Medulla oblongata (tissue), 1 donor: ENCODE results near the gene CYP26A1.

Source experiments
- DNase-seq: peaks from one replicate; pipeline ENCODE4 v3.0.0-alpha.2; 2015; ENCODE audit errors: extremely low spot score

Gene CYP26A1, protein sequence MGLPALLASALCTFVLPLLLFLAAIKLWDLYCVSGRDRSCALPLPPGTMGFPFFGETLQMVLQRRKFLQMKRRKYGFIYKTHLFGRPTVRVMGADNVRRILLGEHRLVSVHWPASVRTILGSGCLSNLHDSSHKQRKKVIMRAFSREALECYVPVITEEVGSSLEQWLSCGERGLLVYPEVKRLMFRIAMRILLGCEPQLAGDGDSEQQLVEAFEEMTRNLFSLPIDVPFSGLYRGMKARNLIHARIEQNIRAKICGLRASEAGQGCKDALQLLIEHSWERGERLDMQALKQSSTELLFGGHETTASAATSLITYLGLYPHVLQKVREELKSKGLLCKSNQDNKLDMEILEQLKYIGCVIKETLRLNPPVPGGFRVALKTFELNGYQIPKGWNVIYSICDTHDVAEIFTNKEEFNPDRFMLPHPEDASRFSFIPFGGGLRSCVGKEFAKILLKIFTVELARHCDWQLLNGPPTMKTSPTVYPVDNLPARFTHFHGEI

GRCh38 chr10:93073539-93074146 is at the start of gene CYP26A1:
Gene CYP26A1, plus strand, starts transcription at chr10:93073893. Its CDS starts 42 bp downstream, at chr10:93073935.
- DNase-seq, result no peak

DNA sequence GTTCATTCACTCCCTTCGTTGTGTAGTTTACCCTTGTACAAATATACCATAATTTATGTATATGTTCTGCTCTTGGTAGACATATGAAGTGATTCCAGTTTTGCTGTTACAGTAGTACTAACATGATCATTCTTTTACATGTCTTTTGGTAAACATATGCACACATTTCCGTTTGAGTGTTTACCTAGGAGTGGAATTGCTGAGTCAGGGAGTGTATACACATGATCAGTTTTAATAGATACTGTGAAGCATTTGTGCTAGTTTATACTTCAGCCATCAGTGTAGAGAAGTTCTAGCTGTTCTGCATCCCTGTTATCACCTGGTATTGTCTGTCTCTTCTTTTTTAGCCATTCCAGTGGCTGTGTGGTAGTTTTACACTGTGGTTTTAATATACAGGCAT is 47.6 kb upstream of the CYP26A1 start:
- DNase-seq, result no peak

DNA sequence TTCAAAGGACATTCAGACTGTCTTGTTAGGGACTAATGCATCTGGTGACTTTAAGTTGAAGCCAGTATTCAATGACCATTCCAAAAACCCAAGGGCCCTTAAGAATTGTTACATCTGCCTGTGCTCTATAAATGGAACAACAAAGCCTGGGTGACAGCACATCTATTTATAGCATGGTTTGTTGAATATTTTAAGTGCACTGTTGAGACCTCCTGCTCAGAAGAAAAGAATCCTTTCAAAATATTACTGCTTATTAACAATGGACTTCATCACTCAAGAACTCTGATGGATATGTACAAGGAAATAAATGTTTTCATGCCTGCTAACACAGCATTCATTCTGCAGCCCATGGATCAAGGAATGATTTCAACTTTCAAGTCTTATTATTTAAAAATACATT is 46.2 kb upstream of the CYP26A1 start:
- no peak for DNase-seq

GRCh38 chr10:93028883-93029282 is 44.8 kb upstream of the CYP26A1 start:
- no peak for DNase-seq

GRCh38 chr10:93030409-93030808 is 43.3 kb upstream of the CYP26A1 start:
- no peak for DNase-seq

- no peak for DNase-seq
Observed at GRCh38 chr10:93032105-93032808, 41.4 kb upstream of the CYP26A1 start.

- DNase-seq, result no peak
Observed at GRCh38 chr10:93032809-93033137, 40.9 kb upstream of the CYP26A1 start.

GRCh38 chr10:93034426-93034825 is 39.3 kb upstream of the CYP26A1 start:
- DNase-seq, result no peak

DNA sequence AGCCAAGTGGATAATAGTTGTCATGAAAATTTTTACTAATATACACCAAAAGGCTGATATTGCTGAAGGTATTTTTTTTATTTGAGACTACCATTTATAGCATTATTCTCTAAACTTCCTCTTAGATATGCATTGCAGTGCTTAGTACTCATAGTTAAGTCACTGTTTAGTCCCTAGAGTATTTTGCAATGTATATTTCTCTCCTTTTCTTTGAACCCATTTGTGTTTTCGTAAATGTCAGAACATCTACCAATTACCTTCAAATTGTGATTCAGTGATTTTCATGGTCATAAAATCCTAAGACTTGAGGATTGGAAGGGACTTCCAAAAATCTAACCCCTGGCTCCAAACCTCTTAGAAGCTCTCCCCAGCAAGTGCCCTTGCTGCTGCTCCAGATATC is 34.6 kb upstream of the CYP26A1 start:
- no peak for DNase-seq

DNA sequence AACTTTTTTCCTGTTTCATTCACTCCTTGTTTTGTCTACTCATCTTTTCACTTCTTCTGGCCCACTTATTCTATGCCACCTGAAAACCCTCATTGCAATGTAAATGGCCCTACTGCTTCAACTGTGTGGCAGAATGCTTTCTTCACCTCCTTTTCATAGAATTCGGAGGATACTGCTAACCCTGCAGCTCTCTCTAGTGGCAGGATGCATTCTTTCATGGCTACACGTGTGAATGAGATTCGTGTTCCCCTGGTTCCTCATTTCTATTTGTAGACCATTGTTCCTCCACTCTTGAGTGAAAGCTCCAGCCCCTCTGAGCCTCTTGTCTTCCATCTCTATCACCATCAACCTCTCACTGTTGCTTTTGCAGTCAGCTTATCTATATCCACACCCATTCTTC is 34.0 kb upstream of the CYP26A1 start:
- peak; percentile 22 for DNase-seq

DNA sequence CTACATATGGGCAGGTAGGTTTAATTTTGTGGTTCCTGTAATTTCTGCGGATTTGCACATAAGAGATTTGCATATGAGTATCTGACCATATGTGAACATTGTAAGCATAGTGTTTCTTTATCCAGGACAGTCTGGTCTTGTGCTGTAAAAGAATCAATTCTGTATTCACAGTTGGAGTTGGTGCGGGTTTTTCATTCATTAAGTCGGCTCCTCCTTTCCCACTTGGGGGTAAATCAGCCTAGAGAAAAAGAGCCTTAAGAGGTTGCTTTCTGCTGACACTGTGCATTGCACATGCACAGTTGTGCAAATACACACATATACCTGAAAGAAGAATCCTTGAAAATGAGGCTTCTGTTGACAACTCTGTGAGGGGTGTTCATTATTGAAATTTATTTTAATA is 19.2 kb upstream of the CYP26A1 start:
- DNase-seq, result no peak

- DNase-seq, result no peak
Observed at GRCh38 chr10:93058139-93058538, 15.6 kb upstream of the CYP26A1 start.

- no peak for DNase-seq
Observed at GRCh38 chr10:93059975-93060886, 13.5 kb upstream of the CYP26A1 start, which contains the start of gene CYP26C1. Gene CYP26C1, plus strand, starts transcription at chr10:93060798. Its CDS starts 466 bp downstream, at chr10:93061264.

DNA sequence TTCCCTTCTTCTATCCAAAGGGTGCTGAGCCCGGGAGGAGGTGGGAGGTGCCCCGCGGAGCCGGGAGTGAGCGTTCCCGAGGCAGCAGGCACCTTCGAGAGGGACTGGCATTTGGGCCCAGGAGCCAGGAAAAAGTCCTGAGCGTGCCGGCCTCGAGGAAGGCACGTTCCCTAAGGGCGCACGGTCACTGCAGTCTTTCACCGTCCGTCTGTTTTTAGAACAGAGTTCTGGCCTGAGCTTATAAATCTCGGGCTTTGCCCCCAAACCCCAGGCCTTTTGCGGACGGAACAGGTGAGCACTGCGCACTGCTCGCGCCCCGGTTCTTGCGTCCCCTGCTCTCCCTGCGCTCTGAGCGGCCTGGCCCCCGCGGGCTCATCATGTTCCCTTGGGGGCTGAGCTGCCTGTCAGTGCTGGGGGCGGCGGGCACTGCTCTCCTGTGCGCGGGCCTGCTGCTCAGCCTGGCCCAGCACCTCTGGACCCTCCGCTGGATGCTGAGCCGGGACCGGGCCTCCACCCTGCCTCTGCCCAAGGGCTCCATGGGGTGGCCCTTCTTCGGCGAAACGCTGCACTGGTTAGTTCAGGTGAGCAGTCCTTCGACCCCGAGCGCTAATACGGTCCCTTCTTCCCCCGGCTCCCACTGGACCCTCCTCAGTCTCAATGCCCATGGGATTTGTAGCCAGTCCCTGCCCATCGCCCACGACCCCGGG is 12.7 kb upstream of the CYP26A1 start:
- DNase-seq, result no peak

DNA sequence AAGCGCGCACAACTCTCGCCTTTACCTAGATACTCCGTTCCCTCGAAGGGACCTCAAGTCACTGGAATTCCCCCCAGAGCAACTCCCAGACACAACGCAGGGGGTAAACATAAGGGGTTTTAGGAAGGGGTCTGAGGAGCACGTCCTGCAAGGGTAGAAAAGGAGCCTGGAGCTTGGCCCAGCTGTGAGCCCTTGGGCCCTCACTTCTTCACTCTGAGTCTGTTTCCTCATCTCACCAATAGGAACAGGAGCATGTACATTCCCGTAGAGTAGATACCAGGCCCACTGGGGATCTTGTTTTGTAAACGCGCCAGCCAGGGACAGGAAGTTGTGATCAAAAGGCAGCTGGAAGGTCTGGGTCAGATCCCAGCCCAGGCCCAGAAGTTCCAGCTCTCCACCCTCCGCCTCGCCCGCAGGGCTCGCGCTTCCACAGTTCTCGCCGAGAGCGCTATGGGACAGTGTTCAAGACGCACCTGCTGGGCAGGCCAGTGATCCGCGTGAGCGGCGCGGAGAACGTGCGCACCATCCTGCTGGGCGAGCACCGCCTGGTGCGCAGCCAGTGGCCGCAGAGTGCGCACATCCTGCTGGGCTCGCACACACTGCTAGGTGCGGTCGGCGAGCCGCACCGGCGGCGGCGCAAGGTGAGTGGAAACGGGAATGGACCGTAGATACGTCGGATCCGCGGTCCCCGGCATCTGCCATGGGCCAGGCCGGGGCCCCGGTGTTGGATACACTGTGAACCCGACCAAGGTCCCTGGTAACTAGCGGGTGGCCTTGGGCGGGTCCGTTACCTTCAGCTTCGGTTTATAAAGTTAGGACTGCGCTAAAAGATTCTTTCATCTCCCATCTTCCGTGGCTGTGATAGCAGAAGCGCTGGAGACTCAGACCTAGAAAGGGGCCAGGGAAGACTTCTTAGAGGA is 11.8 kb upstream of the CYP26A1 start:
- no peak for DNase-seq

DNA sequence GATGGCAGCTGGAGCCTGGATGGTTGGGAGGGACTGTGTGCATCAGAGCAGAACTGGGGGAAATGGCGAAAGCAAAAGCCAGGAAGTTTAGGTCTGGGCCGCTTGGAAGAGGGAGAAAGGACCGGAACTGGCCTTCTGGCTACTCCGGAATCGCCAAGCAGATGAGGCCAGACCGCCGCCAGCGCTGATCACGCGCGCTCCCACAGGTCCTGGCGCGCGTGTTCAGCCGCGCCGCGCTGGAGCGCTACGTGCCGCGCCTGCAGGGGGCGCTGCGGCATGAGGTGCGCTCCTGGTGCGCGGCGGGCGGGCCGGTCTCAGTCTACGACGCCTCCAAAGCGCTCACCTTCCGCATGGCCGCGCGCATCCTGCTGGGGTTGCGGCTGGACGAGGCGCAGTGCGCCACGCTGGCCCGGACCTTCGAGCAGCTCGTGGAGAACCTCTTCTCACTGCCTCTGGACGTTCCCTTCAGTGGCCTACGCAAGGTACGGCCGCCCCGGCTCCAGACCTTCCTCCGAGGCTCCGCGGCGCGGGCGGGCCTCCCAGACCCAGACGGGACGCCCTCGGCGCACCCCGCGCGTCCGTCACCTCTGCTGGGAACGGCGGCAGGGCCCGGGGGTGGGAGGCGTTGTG is 11.1 kb upstream of the CYP26A1 start:
- no peak for DNase-seq

- DNase-seq, result no peak
Observed at GRCh38 chr10:93063144-93063976, 10.3 kb upstream of the CYP26A1 start.

DNA sequence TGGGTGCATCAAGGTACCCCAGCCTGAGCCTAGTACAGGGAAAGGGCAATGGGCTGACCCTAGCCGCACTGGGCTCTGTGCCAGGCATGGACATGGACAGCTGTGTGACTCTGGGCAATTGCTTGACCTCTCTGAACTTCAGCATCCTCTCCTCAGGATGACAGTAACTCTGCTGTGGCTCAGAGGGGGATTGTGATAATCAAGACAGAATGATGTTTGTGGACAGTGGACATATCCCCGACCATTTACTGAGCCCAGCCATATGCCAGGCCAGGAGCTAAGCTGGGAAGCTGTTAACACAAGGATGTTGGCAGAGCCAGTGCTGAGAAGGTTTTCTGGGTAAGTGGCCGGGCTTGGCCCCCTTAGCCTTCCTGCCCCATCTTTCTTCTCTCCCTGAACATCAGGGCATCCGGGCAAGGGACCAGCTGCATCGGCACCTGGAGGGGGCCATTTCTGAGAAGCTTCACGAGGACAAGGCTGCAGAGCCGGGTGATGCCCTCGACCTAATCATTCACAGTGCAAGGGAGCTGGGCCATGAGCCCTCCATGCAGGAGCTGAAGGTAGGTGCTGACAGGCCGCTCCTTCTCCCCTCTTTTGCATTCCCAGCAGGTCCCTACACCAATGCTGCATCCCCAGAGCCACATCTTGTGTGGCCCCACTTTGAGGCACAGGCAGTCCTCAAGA is 9.6 kb upstream of the CYP26A1 start:
- DNase-seq, result no peak
